IMR-90 (cell line): ENCODE measurements around the gene TTK. TPM values are rescaled to one million over a fixed set of nuclear protein-coding genes. Genes with fewer than 3 reads are reported as not detected.

ENCODE experiments used
- ATAC-seq: fragments of 200-7000 bp; cut with Tn5 transposase; 2 replicates; pipeline ENCODE4 v1.9.1; 2020; ENCODE audit warnings: low read depth, mild to moderate bottlenecking, moderate library complexity
- BruUV-seq: library from RNA; stranded (reverse); fragments of 400-500 nt; replicated peaks from 2 replicates; lab custom pipeline; 2021; lab: Mats Ljungman, UMichigan
- CTCF ChIA-PET: fragments of 300-600 bp; formaldehyde crosslinking; extraction: SDS; loops from one replicate; lab custom pipeline; 2021; ENCODE audit warnings: antibody characterized with exemption; lab: Yijun Ruan, JAX
- POLR2A ChIA-PET: fragments of 300-600 bp; sonication (Branson Sonifier 250); formaldehyde crosslinking; loops from one replicate; lab custom pipeline; 2022; ENCODE audit warnings: antibody characterized with exemption; ENCODE audit not compliant: unreplicated experiment; lab: Charles Lee
- DNase-seq: peaks from one replicate; pipeline ENCODE4 v3.0.0; 2013
- H2AFZ ChIP-seq: replicated peaks from 2 replicates; pipeline ENCODE3; 2013; ENCODE audit warnings: low read length, mild to moderate bottlenecking; ENCODE audit not compliant: poor library complexity
- H2AK5ac ChIP-seq: 2 replicates; pipeline ENCODE4 v1.6.1; 2013; ENCODE audit warnings: low read depth, low read length, inconsistent platforms
- H2AK9ac ChIP-seq: replicated peaks from 2 replicates; pipeline ENCODE3; 2013; ENCODE audit warnings: mild to moderate bottlenecking, low read depth, low read length, moderate library complexity; ENCODE audit not compliant: poor library complexity
- H2BK120ac ChIP-seq: 2 replicates; pipeline ENCODE4 v1.6.1; 2013; ENCODE audit warnings: low read depth, low read length, inconsistent platforms
- H2BK15ac ChIP-seq: 3 replicates; pipeline ENCODE4 v1.6.1; 2013; ENCODE audit warnings: low read depth, low read length, inconsistent platforms
- H2BK20ac ChIP-seq: 2 replicates; pipeline ENCODE4 v1.6.1; 2013; ENCODE audit warnings: low read depth, mild to moderate bottlenecking, inconsistent platforms, low read length, moderate library complexity
- H2BK5ac ChIP-seq: 2 replicates; pipeline ENCODE4 v1.6.1; 2013; ENCODE audit warnings: mild to moderate bottlenecking, low read depth, low read length, inconsistent platforms; ENCODE audit not compliant: poor library complexity, severe bottlenecking
- H3K14ac ChIP-seq: replicated peaks from 2 replicates; pipeline ENCODE4 v1.6.1; 2013; ENCODE audit warnings: low read depth, low read length, inconsistent platforms
- H3K18ac ChIP-seq: 2 replicates; pipeline ENCODE4 v1.6.1; 2013; ENCODE audit warnings: low read depth, low read length, control low read depth
- H3K23ac ChIP-seq: 2 replicates; pipeline ENCODE4 v1.6.1; 2013; ENCODE audit warnings: low read depth, low read length, inconsistent platforms
- H3K27ac ChIP-seq: 2 replicates; pipeline ENCODE4 v1.5.1; 2013; ENCODE audit warnings: mild to moderate bottlenecking, control low read depth, low read length; ENCODE audit not compliant: insufficient read depth
- H3K27me3 ChIP-seq: 2 replicates; pipeline ENCODE4 v1.6.1; 2013; ENCODE audit warnings: low read length; ENCODE audit not compliant: control insufficient read depth, insufficient read depth
- H3K36me3 ChIP-seq: 2 replicates; pipeline ENCODE4 v1.6.1; 2013; ENCODE audit warnings: low read length, mixed read lengths; ENCODE audit not compliant: control insufficient read depth, insufficient read depth
- H3K4ac ChIP-seq: 2 replicates; pipeline ENCODE4 v1.6.1; 2013; ENCODE audit warnings: low read depth, low read length, inconsistent platforms
- H3K4me1 ChIP-seq: 2 replicates; pipeline ENCODE4 v1.6.1; 2013; ENCODE audit warnings: low read length, mixed read lengths; ENCODE audit not compliant: control insufficient read depth, insufficient read depth
- H3K4me2 ChIP-seq: 2 replicates; pipeline ENCODE4 v1.6.1; 2013; ENCODE audit warnings: low read depth, mild to moderate bottlenecking, control low read depth, low read length, moderate library complexity
- H3K4me3 ChIP-seq: 2 replicates; pipeline ENCODE4 v1.5.1; 2013; ENCODE audit warnings: low read depth, mild to moderate bottlenecking, control low read depth, low read length, moderate library complexity; ENCODE audit not compliant: insufficient read depth
- H3K56ac ChIP-seq: 2 replicates; pipeline ENCODE4 v1.6.1; 2013; ENCODE audit warnings: low read length, inconsistent platforms; ENCODE audit not compliant: insufficient read depth; ENCODE audit errors: extremely low read depth
- H3K79me1 ChIP-seq, 2 experiments: 2 replicates each; pipeline ENCODE4 v1.6.1; 2013; ENCODE audit warnings: low read length in 2 of 2, inconsistent platforms in 1 of 2, low read depth in 1 of 2
- H3K9ac ChIP-seq: 2 replicates; pipeline ENCODE4 v1.6.1; 2013; ENCODE audit warnings: low read depth, low read length, control low read depth
- H3K9me1 ChIP-seq: 2 replicates; pipeline ENCODE4 v1.6.1; 2013; ENCODE audit warnings: low read length, inconsistent platforms; ENCODE audit not compliant: insufficient read depth
- H3K9me3 ChIP-seq: 2 replicates; pipeline ENCODE4 v1.6.1; 2013; ENCODE audit warnings: low read length; ENCODE audit not compliant: control insufficient read depth, insufficient read depth
- H4K20me1 ChIP-seq: 2 replicates; pipeline ENCODE4 v1.6.1; 2013; ENCODE audit warnings: low read length, inconsistent platforms; ENCODE audit not compliant: insufficient read depth
- H4K5ac ChIP-seq: 2 replicates; pipeline ENCODE4 v1.6.1; 2013; ENCODE audit warnings: mild to moderate bottlenecking, low read depth, low read length, control low read depth
- H4K8ac ChIP-seq, 2 experiments: 2 replicates each; pipeline ENCODE4 v1.6.1; 2013; ENCODE audit warnings: low read depth in 2 of 2, low read length in 2 of 2, control low read depth in 1 of 2, inconsistent platforms in 1 of 2
- H4K91ac ChIP-seq: 2 replicates; pipeline ENCODE4 v1.6.1; 2013; ENCODE audit warnings: low read depth, low read length, inconsistent platforms; ENCODE audit not compliant: insufficient read depth
- CEBPB ChIP-seq: IDR thresholded peaks from 2 replicates; pipeline ENCODE4 v1.6.1; 2012; ENCODE audit warnings: low read depth, low read length, improper control_type of control experiment
- FOS ChIP-seq: fragments of 150-350 bp; IDR thresholded peaks from 2 replicates; pipeline ENCODE4 v1.6.1; 2016; ENCODE audit warnings: low read depth, low read length
- MAZ ChIP-seq: IDR thresholded peaks from 2 replicates; pipeline ENCODE4 v1.6.1; 2012; ENCODE audit warnings: low read depth, mild to moderate bottlenecking, low read length, improper control_type of control experiment, moderate library complexity, borderline replicate concordance
- MXI1 ChIP-seq: IDR thresholded peaks from 2 replicates; pipeline ENCODE4 v1.6.1; 2012; ENCODE audit warnings: low read depth, mild to moderate bottlenecking, low read length, moderate library complexity, borderline replicate concordance
- POLR2A ChIP-seq: IDR thresholded peaks from 2 replicates; pipeline ENCODE4 v1.6.1; 2012; ENCODE audit warnings: mild to moderate bottlenecking, low read depth, low read length
- WGBS, 2 experiments: methylation state at CpG; one replicate each; pipeline versions ENCODE4 v1.1.5 to v1.1.7; 2013; ENCODE audit warnings: missing lambda C conversion rate in 2 of 2; ENCODE audit not compliant: insufficient read length in 1 of 2; ENCODE audit errors: extremely low coverage in 2 of 2; 5-methylcytosine and 5-hydroxymethylcytosine counted together
- dilution Hi-C: fragments of 300-500 bp; cut with HindIII; formaldehyde crosslinking; loops from one replicate; pipeline ENCODE4 v1.14.3; 2018; ENCODE audit warnings: low sequenced_read_pairs; ENCODE audit not compliant: unreplicated experiment
- in situ Hi-C: fragments of 300-500 bp; cut with MboI; formaldehyde crosslinking; loops from 3 replicates; pipeline ENCODE4 v1.14.3; 2019; ENCODE audit warnings: low sequenced_read_pairs, inconsistent platforms, mixed read lengths
- intact Hi-C: fragments of 100-400 bp; cut with micrococcal nuclease; formaldehyde crosslinking; loops from 2 replicates; pipeline ENCODE4 v1.10.0; 2022
- polyA plus RNA-seq, 3 experiments: library from polyadenylated mRNA; depleted of rRNA; stranded (reverse); fragments of >200 nt; gene quantifications; 2 replicates each; pipeline ENCODE4 v1.2.3, GENCODE V29; 2012; ENCODE audit warnings: low replicate concordance in 1 of 3
- total RNA-seq: library from RNA; depleted of rRNA; stranded (reverse); fragments of >200 nt; gene quantifications from 2 replicates; pipeline ENCODE4 v1.2.3, GENCODE V29; 2012
- TF ChIP-seq, protein P1 (sequence below): conservative IDR thresholded peaks from 2 replicates; pipeline ENCODE4 v1.5.1; 2012; ENCODE audit warnings: mild to moderate bottlenecking, low read depth, low read length, improper control_type of control experiment

TTK gene
- total and polyA plus RNA-seq, 2 of the 4 experiments (the other 2 are of a cell fraction): 7.5 to 21.5 TPM

DNA sequence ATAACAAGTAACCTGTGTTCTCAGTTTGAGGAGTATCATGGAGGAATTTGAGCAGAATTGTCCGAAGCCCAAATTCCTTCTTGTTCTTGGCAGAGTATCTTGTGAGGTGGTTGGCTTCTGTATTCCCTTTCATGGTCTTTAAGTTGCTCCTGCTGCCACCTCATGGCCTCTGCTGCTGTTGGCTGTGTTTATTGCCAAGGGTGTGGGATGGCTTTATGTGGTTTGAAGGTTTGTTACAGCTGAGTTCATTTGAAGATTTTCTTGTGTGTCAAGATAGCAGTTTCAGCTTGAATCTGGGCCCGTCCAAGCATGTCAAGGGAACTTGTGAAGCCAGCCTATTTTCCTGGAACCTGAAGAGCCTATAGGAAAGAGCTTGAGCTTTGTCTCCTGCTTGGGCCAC lies 20.2 kb upstream of the TTK start:
- Histone ChIP-seq H3K56ac (no peak overlapping the region), H3K4me3 (no peak overlapping the region), H3K14ac (no peak overlapping the region), H3K4ac (no peak overlapping the region), H3K18ac (no peak overlapping the region), H3K36me3 (no peaks in the 10 kb centered on the region), H3K79me1 (no peaks in the 10 kb centered on the region), H3K9me1 (no peaks in the 10 kb centered on the region), H2BK5ac (no peak overlapping the region), H3K23ac (no peak overlapping the region), H2BK20ac (no peak overlapping the region), H3K9ac (no peak overlapping the region), H3K27me3 (peaks cover 3% of the 10 kb centered on the region; the same call in 1 of the 2 replicates), H3K4me1 (no peaks in the 10 kb centered on the region), H2AK5ac (no peak overlapping the region), H2AK9ac (no peak overlapping the region), H4K8ac (no peak overlapping the region), H3K27ac (no peak overlapping the region), H2BK15ac (no peak overlapping the region), H2BK120ac (no peak overlapping the region), H4K20me1 (no peaks in the 10 kb centered on the region), H2AFZ (no peak overlapping the region), H4K91ac (no peak overlapping the region), H3K4me2 (no peak overlapping the region), H4K5ac (no peak overlapping the region), H3K9me3 (no peaks in the 10 kb centered on the region)
- in situ Hi-C loops (no loop called here), dilution Hi-C loops (no loop called here), intact Hi-C loops (no loop called here)
- no peak for DNase-seq
- ChIA-PET POLR2A (no interaction called here), CTCF (no interaction called here)
- ATAC-seq: no peak
- BruUV-seq: no TSS peak
- TF ChIP-seq MXI1 (no peak), FOS (no peak), MAZ (no peak), CEBPB (no peak), POLR2A (no peak)
- TF ChIP-seq, protein P1, sequence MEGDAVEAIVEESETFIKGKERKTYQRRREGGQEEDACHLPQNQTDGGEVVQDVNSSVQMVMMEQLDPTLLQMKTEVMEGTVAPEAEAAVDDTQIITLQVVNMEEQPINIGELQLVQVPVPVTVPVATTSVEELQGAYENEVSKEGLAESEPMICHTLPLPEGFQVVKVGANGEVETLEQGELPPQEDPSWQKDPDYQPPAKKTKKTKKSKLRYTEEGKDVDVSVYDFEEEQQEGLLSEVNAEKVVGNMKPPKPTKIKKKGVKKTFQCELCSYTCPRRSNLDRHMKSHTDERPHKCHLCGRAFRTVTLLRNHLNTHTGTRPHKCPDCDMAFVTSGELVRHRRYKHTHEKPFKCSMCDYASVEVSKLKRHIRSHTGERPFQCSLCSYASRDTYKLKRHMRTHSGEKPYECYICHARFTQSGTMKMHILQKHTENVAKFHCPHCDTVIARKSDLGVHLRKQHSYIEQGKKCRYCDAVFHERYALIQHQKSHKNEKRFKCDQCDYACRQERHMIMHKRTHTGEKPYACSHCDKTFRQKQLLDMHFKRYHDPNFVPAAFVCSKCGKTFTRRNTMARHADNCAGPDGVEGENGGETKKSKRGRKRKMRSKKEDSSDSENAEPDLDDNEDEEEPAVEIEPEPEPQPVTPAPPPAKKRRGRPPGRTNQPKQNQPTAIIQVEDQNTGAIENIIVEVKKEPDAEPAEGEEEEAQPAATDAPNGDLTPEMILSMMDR: no peak
- no CpG with 5 or more reads among the region's 2 CpGs for WGBS, 2 experiments
